HUES48 (cell line): ENCODE results near the gene FAM180B.
A peak's percentile ranks its signal among the peaks of the same experiment; 100 is the strongest.

ENCODE experiments used
- H3K27ac ChIP-seq: one replicate; pipeline ENCODE4 v1.7.0; 2013; ENCODE audit warnings: low read depth, low read length, inconsistent platforms
- H3K27me3 ChIP-seq: 2 replicates; pipeline ENCODE4 v1.6.1; 2013; ENCODE audit warnings: mild to moderate bottlenecking, low read length; ENCODE audit not compliant: control insufficient read depth, insufficient read depth
- H3K36me3 ChIP-seq: 2 replicates; pipeline ENCODE4 v1.6.1; 2013; ENCODE audit warnings: low read length; ENCODE audit not compliant: control insufficient read depth, insufficient read depth
- H3K4me1 ChIP-seq: 2 replicates; pipeline ENCODE4 v1.6.1; 2013; ENCODE audit warnings: mild to moderate bottlenecking, low read length; ENCODE audit not compliant: control insufficient read depth, insufficient read depth
- H3K4me3 ChIP-seq: 2 replicates; pipeline ENCODE4 v1.5.1; 2013; ENCODE audit warnings: mild to moderate bottlenecking, low read depth, low read length
- H3K9ac ChIP-seq: 2 replicates; pipeline ENCODE4 v1.6.1; 2013; ENCODE audit warnings: mild to moderate bottlenecking, low read depth, low read length, moderate library complexity
- H3K9me3 ChIP-seq: 2 replicates; pipeline ENCODE4 v1.6.1; 2013; ENCODE audit warnings: low read length; ENCODE audit not compliant: control insufficient read depth, insufficient read depth

FAM180B gene

DNA sequence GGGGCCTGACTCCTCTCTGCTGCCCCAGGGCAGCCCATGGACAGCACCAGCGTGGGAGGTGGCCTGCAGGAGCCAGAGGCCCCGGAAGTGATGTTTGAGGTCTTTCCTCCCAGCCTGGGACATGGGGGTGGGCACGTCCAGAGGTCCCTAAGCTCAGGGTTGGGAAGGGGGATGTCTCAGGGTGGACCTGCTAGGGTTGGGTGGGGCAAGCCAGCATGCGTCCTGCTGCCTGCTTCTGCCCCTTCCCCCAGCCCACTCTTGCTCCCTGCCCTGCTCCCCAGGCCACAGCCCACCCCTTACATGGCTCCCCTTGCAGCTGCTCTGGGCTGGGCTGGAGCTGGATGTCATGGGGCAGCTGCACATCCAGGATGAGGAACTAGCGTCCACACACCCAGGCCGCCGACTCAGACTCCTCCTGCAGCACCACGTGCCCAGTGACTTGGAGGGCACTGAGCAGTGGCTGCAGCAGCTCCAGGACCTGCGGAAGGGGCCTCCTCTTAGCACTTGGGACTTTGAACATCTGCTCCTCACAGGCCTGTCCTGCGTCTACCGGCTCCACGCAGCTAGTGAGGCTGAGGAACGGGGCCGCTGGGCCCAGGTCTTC, 1.3 kb downstream of the FAM180B start:
- no peak overlapping the region for H3K27ac ChIP-seq
- peaks cover 5% of the 10 kb centered on the region; the same call in 1 of the 2 replicates for H3K4me1 ChIP-seq

GRCh38 chr11:47589118-47589517, 2.6 kb downstream of the FAM180B start:
- H3K4me3 ChIP-seq: no peak overlapping the region
- no peak overlapping the region for H3K9ac ChIP-seq
- peaks cover 5% of the 10 kb centered on the region; the same call in 1 of the 2 replicates for H3K4me1 ChIP-seq
- H3K27ac ChIP-seq: no peak overlapping the region
- H3K9me3 ChIP-seq: no peaks in the 10 kb centered on the region
- H3K27me3 ChIP-seq: peaks cover 30% of the 10 kb centered on the region
- H3K36me3 ChIP-seq: peaks cover 10% of the 10 kb centered on the region

More for the DNA sequence above, 1.3 kb downstream of the FAM180B start:
- Histone ChIP-seq H3K9ac (no peak overlapping the region), H3K36me3 (peaks cover 23% of the 10 kb centered on the region), H3K4me3 (no peak overlapping the region), H3K9me3 (no peaks in the 10 kb centered on the region), H3K27me3 (peaks cover 17% of the 10 kb centered on the region)

DNA sequence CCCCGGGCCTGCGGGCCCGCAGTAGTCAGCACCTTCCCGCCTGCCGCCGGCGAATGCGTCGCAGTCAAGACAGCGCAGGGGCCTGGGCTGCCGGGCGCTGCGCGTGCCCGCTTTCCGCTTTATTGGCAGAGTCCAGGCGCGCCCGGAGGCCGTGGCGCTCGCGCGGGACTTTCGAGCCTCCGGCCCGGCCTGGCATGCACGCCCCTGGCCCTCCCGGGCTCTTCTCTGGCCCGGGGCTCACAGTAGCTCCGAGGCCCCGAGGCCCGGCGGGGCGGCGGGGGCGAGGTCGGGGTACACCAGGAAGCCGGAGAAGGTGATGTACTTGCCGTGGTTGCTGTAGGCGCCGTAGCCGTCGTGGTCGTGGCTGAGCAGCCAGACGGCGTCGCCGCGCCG, 3.1 kb downstream of the FAM180B start:
- Histone ChIP-seq H3K9me3 (no peaks in the 10 kb centered on the region), H3K9ac (peak overlapping the region; percentile 45; the same call in 1 of the 2 replicates), H3K27me3 (peaks cover 33% of the 10 kb centered on the region), H3K4me3 (peak overlapping the region; percentile 46), H3K36me3 (peaks cover 5% of the 10 kb centered on the region), H3K27ac (no peak overlapping the region), H3K4me1 (peaks cover 7% of the 10 kb centered on the region; the same call in 1 of the 2 replicates)

DNA sequence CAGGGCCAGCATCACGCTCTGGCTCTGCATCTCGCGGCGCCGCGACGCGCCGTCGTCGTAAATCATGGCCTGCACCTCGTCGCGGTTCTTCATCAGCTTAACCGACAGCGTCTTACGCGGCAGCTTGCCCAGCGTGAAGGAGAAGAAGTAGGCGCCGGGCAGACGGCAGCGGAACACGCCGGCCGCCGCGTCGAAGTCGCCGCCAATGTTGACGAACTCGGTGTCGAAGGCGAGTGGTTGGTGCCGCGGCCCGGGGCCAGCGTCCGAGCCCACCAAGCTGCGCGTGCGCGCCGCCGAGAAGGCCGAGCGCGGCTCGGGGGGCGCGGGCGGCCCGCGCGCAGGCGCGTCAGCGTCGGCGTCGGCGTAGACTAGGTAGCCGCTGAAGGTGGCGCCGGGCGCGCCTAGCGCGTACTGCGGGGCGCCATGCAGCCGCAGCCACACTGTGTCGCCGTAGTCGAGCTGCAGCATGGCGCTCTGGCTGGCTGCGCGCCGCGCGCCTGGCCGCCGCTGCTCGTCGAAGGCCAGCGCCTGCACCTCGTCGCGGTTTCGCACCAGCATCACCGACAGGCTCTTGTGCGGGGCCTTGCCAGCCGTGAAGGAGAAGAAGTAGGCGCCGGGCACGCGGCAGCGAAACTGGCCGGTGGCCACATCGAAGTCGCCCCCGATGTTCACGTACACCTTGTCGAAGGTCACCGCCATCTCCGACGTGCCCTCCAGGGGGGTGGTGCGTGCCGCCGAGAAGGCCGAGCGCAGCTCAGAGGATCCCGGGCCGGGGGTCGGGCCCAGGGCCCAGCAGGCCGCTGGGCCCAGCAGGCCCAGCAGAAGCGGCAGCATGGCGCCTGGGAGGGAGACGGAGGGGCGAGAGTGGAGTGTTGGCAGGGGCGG, 3.7 kb downstream of the FAM180B start:
- Histone ChIP-seq H3K9me3 (no peaks in the 10 kb centered on the region), H3K4me3 (peak overlapping the region; percentile 46), H3K27me3 (peaks cover 40% of the 10 kb centered on the region), H3K36me3 (peaks cover under 1% of the 10 kb centered on the region; the same call in 1 of the 2 replicates), H3K27ac (no peak overlapping the region), H3K9ac (peak overlapping the region; percentile 45; the same call in 1 of the 2 replicates), H3K4me1 (peaks cover 8% of the 10 kb centered on the region; the same call in 1 of the 2 replicates)

- peaks cover 8% of the 10 kb centered on the region; the same call in 1 of the 2 replicates for H3K4me1 ChIP-seq
- H3K36me3 ChIP-seq: no peaks in the 10 kb centered on the region
- H3K9ac ChIP-seq: no peak overlapping the region
- H3K27ac ChIP-seq: no peak overlapping the region
- peaks cover 49% of the 10 kb centered on the region for H3K27me3 ChIP-seq
- H3K9me3 ChIP-seq: no peaks in the 10 kb centered on the region
- no peak overlapping the region for H3K4me3 ChIP-seq
Measured at GRCh38 chr11:47591764-47592163, 5.3 kb downstream of the FAM180B start.

GRCh38 chr11:47592251-47592650, 5.8 kb downstream of the FAM180B start:
- peaks cover 8% of the 10 kb centered on the region; the same call in 1 of the 2 replicates for H3K4me1 ChIP-seq
- no peak overlapping the region for H3K4me3 ChIP-seq
- peaks cover 49% of the 10 kb centered on the region for H3K27me3 ChIP-seq

GRCh38 chr11:47592970-47593369, 6.5 kb downstream of the FAM180B start:
- H3K27ac ChIP-seq: no peak overlapping the region
- no peaks in the 10 kb centered on the region for H3K9me3 ChIP-seq
- H3K4me1 ChIP-seq: peaks cover 8% of the 10 kb centered on the region; the same call in 1 of the 2 replicates
- no peak overlapping the region for H3K9ac ChIP-seq
- peak overlapping the region; percentile 77 for H3K4me3 ChIP-seq
- H3K27me3 ChIP-seq: peaks cover 49% of the 10 kb centered on the region
- H3K36me3 ChIP-seq: no peaks in the 10 kb centered on the region

More at GRCh38 chr11:47592251-47592650, 5.8 kb downstream of the FAM180B start:
- no peak overlapping the region for H3K27ac ChIP-seq
- H3K9me3 ChIP-seq: no peaks in the 10 kb centered on the region
- no peak overlapping the region for H3K9ac ChIP-seq
- no peaks in the 10 kb centered on the region for H3K36me3 ChIP-seq

- Histone ChIP-seq H3K36me3 (no peaks in the 10 kb centered on the region), H3K27ac (no peak overlapping the region), H3K27me3 (peaks cover 49% of the 10 kb centered on the region), H3K9ac (no peak overlapping the region), H3K9me3 (no peaks in the 10 kb centered on the region), H3K4me3 (peak overlapping the region; percentile 77), H3K4me1 (peaks cover 8% of the 10 kb centered on the region; the same call in 1 of the 2 replicates)
Measured at GRCh38 chr11:47593492-47593933, 7.0 kb downstream of the FAM180B start.

DNA sequence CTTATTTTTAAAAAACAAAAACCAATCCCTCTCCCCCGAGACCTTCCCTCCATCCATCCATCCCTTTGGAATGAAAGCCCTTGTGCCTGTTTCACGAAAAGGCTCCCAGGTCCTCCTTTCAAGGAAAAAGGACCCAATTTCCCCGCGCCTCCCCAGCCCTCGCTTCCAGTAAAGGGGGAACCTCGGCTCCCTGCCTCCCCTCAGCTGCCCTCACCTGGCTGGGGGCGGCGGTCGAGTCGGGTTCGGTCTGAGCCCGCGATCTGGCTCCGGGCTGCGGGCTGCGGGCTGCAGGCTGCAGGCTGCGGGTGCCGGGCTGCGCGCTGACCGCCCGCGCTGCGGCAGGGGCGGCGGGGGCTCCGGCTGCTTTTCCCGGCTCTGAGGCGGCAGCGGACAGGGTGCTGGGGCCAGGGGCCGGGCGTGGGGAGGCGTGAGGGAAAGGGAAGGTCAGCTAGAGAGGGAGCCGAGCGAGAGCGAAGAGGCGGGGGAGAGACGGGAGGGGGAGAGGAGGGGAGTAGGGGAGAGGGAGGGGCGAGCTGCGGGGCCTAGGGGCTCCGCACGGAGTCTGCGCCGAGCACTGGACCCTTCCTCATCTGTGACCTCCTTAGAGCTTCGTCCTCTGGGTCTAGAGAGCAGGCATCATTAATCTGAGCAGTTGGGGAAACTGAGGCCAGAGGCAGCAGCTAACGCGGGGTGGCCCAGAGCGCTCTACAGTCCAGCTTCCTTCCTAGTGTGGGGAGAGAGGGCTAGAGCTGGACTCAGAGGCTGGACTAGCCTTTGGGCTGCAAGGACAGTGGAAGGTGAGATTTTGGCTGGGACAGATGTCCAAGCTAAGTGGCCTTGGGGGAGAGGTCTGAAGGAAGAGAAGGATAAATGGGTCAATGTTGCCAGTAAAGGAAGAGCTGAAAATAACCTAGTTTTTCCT, 7.7 kb downstream of the FAM180B start, which contains the start of gene C1QTNF4:
Gene C1QTNF4 (minus strand): TSS at position 478 of the 922 bp plus-strand sequence. CDS start 3,601 bp downstream, outside the sequence.
- H3K4me3 ChIP-seq: peak within 1 kb of the TSS; percentile 77
- no peaks in the 10 kb centered on the region for H3K36me3 ChIP-seq
- peaks cover 10% of the 10 kb centered on the region; the same call in 1 of the 2 replicates for H3K4me1 ChIP-seq
- no peaks in the 10 kb centered on the region for H3K9me3 ChIP-seq
- H3K9ac ChIP-seq: no peak within 1 kb of the TSS
- H3K27ac ChIP-seq: no peak within 1 kb of the TSS
- peaks cover 49% of the 10 kb centered on the region for H3K27me3 ChIP-seq

- no peaks in the 10 kb centered on the region for H3K9me3 ChIP-seq
- no peak overlapping the region for H3K9ac ChIP-seq
- no peaks in the 10 kb centered on the region for H3K36me3 ChIP-seq
- H3K27me3 ChIP-seq: peaks cover 49% of the 10 kb centered on the region
- H3K27ac ChIP-seq: no peak overlapping the region
- H3K4me1 ChIP-seq: peaks cover 17% of the 10 kb centered on the region; the same call in 1 of the 2 replicates
- no peak overlapping the region for H3K4me3 ChIP-seq
Measured at GRCh38 chr11:47595029-47595428, 8.6 kb downstream of the FAM180B start.
